ENCODE measurements around the gene IMPDH1. TPM values are rescaled to one million over a fixed set of nuclear protein-coding genes. Genes with fewer than 3 reads are reported as not detected.

The IMPDH1 gene
- total RNA-seq, 1 experiment from 2014 or later = 46.7 TPM

DNA sequence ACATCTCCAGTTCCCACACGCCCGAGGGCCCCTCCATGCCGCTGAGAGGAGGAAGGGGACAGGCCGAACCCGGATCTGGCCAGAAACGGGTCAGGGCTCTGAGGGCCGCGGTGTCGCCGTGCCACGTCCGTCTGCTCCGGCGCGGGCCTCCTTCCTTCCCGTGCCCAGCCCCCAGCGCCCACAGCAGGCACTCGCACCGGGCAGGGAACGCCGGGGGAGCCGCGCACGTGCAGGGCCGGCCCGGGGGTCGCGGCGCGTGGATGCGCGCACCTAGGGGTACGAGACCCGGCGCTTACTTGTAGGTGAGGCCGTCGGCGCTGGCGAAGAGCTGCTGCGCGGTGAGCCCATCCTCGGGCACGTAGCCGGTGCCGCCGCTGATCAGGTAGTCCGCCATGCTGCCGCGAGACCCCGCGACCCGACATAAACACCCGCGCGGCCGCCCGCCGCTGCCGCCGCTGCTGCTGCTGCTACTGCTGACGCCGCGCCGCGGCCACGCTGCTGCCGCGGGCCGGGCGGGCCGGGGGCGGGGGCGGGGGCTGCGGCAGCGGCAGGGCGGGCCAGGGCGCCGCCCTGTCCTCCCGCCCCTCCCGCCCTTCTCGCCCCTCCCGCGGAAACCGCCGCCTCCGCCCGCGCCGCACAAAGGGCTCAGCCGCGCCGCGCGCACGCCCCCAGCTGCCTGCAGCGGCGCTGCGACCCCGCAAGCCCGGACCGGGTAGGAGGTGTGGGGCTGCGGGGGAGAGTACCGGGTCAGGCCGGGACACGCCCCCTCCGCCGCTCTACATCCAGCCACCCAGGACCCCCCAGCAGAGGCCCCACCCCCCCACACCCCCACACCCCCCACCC, 4.1 kb downstream of the IMPDH1 start:
- no peak for DNase-seq (ENCODE audit: low spot score)

DNA sequence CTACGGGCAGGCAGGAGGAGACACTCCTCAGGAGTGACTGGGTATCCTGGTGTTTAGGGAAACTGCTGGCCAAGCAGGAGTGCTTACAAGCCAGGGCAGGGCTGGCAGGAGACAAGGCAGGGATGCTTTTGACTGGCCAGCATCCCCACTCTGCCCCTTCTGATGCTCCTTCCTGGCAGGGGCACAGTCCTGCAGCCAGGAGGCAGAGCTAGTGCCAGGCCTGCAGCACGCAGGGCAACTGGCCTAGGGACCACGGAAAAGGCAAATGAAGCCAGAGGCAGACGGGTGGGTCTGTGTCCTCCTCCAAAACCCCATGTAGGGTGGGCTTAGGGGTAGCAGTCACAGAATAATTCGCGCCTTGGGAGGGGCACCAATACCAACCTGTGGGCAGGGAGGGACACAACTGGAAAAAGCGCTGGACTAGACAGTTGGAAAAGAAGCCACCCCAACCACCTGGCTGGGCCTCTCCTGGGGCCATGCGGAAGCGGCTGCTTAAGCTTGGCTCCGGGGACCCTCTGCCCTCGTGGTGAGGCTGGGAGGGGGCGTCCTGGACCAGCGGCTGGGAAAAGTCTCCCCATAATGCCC, 4.8 kb downstream of the IMPDH1 start:
- DNase-seq (ENCODE audit: low spot score) = peak; percentile 46

DNA sequence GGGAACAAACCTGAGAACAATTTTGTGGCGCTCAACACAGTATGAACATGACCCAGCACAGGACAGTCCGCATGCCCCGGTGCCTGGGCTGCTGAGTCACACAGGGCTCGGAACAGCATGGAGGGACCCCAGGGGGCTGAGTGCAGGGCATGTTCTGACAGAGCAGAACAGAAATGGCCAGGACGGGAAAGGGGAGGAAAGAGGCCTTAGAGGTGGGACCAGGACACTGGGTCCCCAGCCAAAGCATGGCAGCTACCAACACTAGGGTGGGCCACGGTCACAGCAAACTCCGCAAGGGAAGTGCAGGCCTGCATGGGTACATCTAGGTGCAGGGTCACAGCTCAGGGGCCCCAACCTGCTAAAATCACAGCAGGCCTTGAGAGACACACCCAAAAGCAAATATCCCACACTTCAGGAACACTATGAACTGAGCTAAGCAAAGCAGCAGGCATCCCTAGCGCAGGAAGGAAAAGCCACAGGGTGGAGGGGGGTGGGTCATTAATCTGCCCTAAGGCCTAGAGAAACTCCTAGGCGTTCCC, 5.6 kb downstream of the IMPDH1 start:
- no peak for DNase-seq (ENCODE audit: low spot score)

DNA sequence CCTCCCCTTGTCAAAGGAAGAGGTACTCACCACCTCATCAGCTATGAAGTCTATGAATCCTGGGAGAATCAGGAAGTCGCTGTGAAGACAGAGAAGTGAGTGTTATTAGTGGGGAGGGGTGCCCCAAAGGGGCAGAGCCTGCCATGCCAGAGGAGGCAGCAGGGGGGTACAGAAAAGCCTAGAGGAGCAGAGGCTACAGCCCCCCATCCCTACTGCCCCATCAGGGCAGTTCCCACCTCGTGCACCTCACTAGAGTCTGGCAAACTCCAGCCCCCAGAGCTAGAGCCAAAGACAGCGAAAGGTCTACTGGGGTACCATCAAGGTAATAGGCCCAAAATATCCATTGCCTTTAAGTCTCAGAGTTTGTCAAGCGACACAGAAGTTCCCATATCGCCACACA, 6.1 kb downstream of the IMPDH1 start:
- DNase-seq (ENCODE audit: low spot score) = no peak

DNA sequence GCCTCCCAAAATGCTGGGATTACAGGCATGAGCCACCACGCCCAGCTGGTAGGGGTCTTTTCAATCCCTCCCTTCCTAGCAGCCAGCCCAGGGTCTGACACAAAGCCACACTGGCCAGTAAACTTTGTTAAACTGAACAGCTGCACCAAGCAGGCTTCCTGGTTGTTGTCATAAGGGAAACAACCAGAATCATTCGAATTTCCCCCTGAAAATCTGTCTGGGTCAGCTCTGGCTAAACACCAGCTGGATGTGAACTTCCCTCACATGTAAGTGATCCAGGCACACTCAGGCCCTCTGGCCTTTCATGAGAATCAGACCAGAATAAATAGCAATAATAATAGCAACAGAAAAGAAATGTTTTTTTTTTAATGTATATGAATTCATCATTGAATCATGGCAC, 7.4 kb downstream of the IMPDH1 start:
- DNase-seq (ENCODE audit: low spot score) = no peak

DNA sequence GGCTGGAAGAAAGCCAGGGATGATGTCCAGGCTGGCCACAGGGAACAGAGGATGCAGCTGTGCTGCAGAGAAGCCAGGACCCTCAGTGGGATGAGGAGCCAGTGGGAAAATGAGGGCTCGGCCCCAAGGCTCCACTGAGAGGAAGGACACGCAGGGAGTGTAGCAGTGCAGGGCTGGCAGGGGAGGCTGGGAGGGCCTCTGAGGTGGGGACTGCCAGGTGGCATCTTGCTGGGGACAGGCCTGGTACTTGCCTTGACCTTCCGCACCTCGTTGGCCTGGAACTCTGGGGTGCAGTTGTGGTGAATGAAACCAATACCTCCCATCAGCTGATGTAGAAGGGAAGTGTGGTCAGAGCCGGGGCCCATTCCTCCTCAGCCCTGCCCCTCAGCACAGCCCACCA, 9.2 kb downstream of the IMPDH1 start:
- no peak for DNase-seq (ENCODE audit: low spot score)

DNA sequence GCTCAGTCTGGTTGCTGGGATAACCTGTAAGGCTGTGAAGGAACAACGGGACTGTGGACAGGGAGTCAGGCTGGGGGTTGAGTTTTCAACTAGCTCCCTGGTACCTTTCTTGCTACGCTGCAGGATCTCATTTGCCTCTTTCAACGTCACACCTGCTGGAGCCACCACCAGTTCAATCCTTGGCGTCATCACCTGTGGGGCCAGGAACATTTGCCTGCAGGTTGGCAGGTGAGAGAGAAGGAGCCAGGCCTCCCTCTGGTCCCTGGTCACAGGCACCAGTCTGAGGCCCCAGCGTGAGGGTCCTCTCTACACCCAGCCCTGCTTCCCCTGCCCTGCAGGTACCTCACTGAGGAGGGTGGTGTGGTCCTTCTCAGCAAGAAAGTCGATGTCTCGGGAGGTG, 9.8 kb downstream of the IMPDH1 start:
- DNase-seq (ENCODE audit: low spot score) = no peak

DNA sequence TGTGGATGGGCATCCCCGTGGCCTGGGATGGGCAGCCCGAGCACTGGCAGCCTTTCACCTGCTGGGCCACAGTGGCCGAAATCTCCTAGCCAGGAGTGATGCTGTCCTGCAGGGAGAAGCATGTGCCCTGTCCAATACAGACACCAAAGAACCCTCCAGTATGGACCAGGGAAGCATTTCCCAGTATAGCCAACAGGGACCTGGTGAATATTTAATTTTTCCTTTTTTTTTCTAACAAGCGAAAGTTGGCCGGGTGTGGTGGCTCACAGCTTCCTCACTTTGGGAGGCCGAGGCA, 11.0 kb downstream of the IMPDH1 start:
- no peak for DNase-seq (ENCODE audit: low spot score)

DNA sequence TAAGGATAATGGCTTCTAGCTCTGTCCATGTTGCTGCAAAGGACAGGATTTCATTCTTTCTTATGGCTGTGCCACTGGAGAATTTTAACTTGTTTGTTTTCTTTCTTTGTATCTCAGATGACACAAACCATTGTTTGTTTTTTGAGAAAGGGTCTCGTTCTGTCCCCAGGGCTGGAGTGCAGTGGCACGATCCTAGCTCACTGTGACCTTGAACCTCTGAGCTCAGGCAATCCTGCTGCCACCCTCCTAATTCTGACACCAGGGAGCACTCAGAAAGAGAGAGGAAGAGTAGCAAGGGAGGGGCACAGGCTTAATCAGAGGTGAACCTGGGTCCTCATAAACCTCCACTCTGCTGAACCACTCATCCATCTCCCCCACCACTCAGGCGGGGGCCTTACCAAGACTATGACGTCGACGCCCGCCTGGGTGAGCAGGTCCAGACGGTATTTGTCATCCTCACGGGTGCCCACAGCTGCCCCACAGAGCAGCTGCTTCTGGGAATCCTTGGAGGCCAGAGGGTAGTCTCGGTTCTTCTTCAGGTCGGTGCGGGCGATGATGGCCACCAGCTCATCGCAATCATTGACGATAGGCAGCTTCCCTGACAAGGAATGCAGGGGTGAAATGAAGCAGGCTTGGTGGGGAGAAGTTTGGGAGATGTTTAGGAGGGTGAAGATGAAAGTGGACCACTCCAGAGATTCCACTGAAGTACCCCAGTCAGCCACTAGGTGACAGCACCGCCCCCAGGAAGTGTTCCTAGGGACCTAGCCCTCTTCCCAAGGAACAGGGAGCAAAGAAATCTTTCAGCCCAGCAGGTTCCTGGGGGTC, 11.6 kb downstream of the IMPDH1 start:
- DNase-seq (ENCODE audit: low spot score) = no peak

DNA sequence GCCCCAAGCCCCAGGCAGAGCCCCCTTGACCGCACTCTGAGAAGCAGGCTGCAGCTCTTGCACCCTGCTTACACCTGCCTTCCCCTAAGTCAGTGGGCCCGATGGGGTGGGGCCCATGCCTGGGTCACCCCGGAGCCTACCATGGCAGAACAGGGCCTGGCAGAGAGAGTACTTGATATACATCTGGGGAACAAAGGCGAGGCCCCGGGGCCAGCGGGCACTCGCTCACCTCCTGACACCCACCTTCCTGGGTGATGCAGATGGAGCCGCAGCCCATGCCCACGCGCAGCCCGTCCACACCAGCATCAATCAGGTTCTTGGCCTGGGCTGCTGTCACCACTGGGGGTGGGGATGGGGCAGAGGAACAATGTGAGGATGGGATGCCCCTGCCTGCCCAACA, 13.4 kb downstream of the IMPDH1 start:
- DNase-seq (ENCODE audit: low spot score) = no peak

DNA sequence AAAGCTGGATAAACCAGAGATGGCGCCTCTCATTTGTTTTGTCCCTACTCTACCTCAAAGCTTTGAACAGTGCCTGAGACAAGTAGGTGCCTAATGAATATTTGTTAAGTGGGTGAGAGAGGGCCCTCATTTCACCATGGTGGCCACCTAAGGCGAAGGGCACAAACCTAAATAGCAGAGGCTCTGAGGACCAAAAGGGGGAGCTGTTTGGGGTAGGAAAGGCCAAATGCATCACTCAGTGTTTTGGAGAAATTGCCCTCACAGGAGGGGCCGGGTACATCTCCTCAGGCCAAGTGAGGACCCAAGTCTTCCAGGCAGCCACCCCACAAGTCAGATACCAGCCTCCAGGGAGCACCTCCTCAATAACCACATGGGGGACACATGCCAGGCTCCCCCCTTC, 14.0 kb downstream of the IMPDH1 start:
- no peak for DNase-seq (ENCODE audit: low spot score)

DNA sequence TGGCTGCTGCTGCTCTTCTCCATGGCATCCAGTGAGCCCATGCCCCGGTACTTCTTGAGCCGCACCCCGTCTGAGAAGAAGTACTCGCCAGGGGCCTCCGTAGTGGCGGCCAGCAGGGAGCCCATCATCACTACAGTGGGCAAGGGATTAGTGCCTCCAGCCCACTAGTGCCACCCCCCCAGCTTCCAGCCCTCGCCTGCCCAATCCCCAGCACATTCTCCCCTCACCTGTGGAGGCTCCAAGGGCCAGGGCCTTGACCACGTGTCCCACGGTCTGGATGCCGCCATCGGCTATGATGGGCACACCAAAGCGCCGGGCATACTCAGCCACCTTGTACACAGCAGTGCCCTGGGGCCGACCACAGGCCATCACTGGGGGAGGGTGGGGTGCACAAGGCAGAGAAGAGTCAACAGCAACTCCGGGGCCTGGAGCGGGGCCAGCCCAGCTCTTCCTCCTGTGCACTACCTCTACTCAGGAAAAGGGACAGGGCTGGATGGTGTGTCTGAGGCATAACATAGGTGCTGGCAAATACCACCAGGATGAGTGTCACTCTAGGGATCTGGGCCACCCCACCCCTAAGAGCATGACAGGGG, 14.8 kb downstream of the IMPDH1 start:
- no peak for DNase-seq (ENCODE audit: low spot score)

DNA sequence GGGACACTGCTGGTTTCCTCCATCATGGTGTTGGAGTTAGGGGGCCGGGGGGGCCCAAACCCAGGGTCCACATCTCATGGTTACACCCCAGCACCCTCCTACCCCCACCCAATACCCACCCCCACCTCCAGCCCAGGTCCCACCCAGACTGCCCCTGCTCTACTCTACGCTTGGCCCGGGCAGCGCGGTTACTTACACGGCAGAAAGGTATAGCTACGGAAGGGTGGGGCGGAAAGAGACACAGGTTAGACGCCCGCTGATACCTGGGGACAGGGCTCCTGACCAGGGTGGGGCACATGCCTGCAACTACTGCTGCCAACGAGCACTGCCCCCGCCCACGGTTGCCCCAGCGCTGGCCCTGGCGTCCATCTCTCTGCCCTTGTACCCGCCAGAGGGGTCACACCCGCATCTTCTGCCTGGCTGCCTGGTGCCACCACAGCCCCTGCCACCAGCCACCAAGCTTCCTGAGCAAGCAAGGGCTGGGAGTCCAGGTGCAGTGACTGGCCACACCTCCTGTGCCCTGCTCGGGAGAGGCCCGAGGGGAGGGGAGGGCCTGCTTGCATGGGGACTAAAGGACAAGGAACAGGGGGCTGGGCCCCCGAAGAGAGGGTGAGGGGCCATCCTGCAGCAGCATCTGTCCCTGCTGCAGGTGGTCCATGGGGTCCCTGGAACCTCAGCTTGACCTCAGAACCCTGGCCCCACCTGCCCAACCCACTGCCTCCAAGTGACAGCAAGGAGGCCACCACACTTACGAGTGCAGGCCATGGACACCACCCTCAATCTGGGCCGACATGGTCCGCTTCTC, 16.1 kb downstream of the IMPDH1 start:
- DNase-seq (ENCODE audit: low spot score) = no peak

DNA sequence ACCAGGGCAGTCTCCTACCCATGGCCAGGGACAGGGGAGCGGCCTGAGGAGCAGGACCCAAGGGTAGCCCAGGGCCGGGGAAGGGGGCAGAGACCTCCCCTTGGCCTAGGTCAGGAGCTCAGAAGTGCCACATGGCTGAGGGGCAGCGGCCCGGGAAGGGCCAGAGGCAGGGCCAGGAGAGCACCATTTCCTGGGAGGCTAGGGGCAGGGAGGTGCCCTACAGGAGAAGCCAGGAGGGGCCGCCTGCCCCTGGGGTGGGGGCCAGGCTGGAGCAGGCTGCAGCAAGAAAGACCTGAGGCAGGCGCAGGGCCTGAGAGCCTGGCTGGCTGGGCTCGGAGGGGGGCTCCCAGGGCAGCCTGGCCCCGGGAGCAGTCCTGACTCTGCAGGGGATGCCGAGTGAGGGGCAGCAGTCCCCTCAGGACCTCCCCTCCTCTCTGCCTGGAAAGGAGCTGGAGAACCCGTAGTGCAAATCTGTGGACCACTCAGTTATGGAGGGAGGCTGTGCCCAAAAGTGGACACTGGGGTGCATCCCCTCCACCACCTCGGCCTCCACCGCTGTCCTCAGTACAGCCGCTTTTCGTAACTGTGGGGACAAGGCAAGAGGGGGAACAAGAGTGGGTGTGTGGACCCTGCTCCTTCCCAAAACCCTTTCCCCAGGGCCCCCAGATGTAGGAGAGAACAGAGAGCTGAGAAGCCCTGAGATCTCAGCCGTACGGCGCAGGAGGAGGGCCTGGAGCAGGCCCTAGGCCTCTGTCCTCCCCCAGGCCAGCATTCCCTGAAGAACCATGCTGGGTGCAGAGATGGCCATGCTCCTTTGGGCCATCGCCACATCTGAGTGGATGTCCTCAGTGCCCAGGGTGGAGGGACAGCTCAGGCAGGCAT, 17.1 kb downstream of the IMPDH1 start:
- DNase-seq (ENCODE audit: low spot score) = no peak

DNA sequence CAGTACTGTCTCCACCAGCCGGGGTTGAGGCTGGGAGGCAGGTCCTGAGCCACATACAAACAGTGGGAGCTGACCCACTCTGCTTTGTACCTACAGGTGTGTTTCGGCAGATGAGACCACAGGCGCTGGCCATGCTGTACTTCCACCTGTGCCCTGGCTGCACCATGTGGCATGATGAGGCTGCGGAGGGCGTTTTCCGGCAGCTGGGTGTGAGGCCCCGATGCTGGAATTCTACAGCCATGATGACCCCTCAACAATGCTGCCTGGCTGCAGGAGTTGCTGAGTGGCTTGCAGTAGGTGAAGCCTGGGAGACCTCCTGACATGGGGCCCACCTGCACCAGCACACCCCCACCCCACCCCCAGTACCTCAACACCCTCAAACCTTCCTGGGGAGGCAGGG, 18.0 kb downstream of the IMPDH1 start:
- no peak for DNase-seq (ENCODE audit: low spot score)

DNA sequence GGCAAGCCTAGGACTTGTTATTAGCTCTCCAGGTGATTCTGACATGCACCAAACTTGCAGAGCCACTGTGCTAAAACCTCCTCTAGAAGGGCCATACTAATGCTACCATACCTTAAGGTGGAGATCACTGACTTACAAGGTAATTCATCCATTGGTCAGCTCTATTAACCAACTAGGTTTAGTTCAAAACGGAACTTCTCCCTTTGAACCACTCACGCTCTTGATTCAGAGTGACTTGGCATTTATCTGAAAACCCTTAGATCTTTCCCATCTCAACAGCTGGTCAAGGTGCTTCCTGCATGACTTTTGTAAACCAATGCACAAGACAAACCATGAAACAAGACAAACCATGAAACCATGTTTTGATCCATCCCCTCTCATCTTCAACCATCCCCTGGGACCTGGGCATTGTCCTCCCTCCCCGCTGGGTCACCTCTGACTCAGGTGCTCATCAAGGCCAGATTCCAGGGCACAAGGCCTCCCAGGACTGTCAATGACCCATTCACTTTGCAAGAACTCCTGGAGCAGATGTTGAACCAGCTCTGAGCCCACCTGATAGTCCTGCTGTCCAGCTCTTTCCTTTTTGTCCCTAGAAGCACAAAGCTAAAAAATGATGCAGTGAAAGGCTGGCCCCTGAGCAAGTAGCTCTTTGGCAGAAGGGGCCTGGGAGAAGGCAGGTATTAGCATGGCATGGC, 18.8 kb downstream of the IMPDH1 start:
- no peak for DNase-seq (ENCODE audit: low spot score)

DNA sequence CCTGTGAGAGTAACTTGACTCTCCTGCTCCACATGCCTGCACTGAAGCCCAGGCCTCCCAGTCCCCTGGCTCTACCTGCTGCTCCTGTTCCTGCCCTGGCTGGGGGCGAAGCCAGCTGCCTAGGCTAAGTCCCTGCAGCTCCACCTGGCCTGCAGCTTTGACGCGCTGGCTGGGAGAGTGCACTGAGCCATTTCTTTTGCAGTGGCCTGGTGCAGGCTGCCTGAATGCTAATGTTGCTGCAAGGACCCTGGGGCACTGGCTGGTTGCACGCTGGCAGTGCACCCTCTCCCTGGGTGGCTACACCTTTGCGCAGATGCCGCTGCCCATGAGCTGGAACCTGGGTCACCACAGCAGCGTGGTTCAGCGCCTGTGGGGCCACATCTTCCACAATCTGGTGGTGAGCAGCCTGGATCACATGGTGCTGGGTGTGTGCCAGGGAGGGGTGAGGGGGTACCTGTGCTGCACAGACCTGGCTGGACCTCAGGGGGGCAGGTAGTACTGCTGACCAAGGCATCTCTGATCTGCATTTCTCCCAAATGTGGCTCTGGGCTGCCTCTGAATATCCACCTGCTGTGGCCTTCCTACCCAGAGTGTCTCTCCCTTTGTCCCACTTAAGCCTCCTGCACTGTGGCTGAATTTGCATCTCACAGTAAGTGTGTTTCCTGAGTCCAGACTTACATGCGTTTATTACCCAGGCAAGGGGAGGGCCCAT, 20.0 kb downstream of the IMPDH1 start:
- DNase-seq (ENCODE audit: low spot score) = no peak

DNA sequence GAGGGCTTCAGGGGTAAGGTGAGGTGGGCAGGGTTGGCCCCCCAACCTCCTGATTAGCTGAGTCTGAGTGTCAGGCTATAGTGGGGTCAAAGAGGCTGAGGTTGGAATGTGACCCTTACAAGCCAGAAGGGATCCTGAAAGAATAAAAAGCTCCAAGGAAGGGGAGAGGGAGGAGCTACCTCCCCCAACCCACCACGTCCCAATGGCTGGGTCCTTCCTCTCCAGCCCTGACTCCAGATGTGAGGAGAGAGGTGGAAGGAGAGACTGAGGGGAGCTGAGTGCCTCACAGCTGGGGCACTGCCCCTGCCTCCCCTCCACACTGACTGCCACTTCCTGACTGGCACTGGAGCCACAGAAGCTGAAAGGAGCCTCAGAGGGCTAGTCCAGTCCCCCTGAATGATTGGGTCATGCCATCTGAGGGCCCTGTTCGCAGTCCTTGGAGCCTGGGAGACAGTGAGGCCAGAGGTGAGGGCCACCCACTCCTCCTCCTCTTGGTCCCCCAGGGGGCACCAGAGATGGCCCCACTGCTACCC, 20.6 kb downstream of the IMPDH1 start:
- no peak for DNase-seq (ENCODE audit: low spot score)

DNA sequence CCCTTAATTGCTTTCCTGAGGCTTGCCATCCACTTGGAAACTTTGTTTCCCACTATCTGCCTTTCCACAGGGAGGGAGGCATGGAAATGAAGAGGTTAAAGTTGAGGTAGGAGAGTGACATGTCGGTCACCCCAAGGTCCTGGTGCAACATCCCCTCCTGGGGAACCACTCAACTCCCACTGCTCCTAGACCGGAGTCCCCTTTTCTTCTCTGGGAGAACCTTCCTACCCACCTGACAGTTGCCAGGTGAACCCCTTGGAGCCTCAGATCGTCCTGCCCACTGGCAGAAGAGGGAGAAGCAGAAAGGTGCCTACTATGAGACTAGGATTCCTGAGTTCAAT, 21.7 kb downstream of the IMPDH1 start:
- no peak for DNase-seq (ENCODE audit: low spot score)
